Spleen (tissue), 11 donors: ENCODE data around the gene TTC16. TPM values are rescaled to one million over a fixed set of nuclear protein-coding genes. Genes with fewer than 3 reads are reported as not detected.

Experiments
- DNase-seq: peaks from one replicate; pipeline ENCODE4 v3.0.0-alpha.2; 2020
- H3K27ac ChIP-seq, 8 donors: fragments of 200-600 bp; sonication (generic) in 7 of 8; 1 replicate in 4 of 8; 2 replicates in 4 of 8; pipeline versions ENCODE4 v1.5.0 to v1.8.0; 2016 to 2021; ENCODE audit warnings: inconsistent platforms in 4 of 8, mild to moderate bottlenecking in 4 of 8, moderate library complexity in 1 of 8
- H3K27me3 ChIP-seq, 7 donors: fragments of 200-600 bp; sonication (generic) in 6 of 7; replicated peaks in 1 of 7; 1 replicate in 4 of 7; 2 replicates in 3 of 7; pipeline versions ENCODE4 v1.5.0 to v1.8.0; 2016 to 2021; ENCODE audit warnings: inconsistent platforms in 3 of 7, mild to moderate bottlenecking in 1 of 7
- H3K36me3 ChIP-seq, 6 donors: fragments of 200-600 bp; sonication (generic) in 5 of 6; 1 replicate in 4 of 6; 2 replicates in 2 of 6; pipeline versions ENCODE4 v1.5.0 to v1.8.0; 2016 to 2021; ENCODE audit warnings: inconsistent platforms in 2 of 6
- H3K4me1 ChIP-seq, 6 donors: fragments of 200-600 bp; sonication (generic) in 5 of 6; 1 replicate in 3 of 6; 2 replicates in 3 of 6; pipeline versions ENCODE4 v1.5.0 to v1.8.0; 2016 to 2021; ENCODE audit warnings: inconsistent platforms in 3 of 6
- H3K4me3 ChIP-seq, 8 donors: fragments of 200-600 bp; sonication (generic) in 7 of 8; 1 replicate in 4 of 8; 2 replicates in 4 of 8; pipeline versions ENCODE4 v1.5.0 to v1.8.0; 2016 to 2021; ENCODE audit warnings: inconsistent platforms in 4 of 8, mild to moderate bottlenecking in 4 of 8, moderate library complexity in 2 of 8
- H3K9me3 ChIP-seq, 8 donors: fragments of 200-600 bp; sonication (generic) in 7 of 8; 1 replicate in 4 of 8; 2 replicates in 4 of 8; pipeline versions ENCODE4 v1.5.0 to v1.8.0; 2016 to 2021; ENCODE audit warnings: inconsistent platforms in 4 of 8
- POLR2A ChIP-seq, 3 donors: fragments of 450-650 bp; IDR thresholded peaks; one replicate each; pipeline ENCODE4 v1.5.1; 2017; ENCODE audit warnings: antibody characterized with exemption in 3 of 3, mild to moderate bottlenecking in 1 of 3
- POLR2AphosphoS5 ChIP-seq, 3 donors: sonication (generic); formaldehyde crosslinking; IDR thresholded peaks; one replicate each; pipeline ENCODE4 v1.5.1; 2017; ENCODE audit warnings: antibody characterized with exemption in 3 of 3
- WGBS, 5 donors: extraction: QIAGEN DNeasy Blood & Tissue Kit in 3 of 5; methylation state at CpG; one replicate each; pipeline versions ENCODE4 v1.1.5 to v1.1.7; 2013 to 2018; 5-methylcytosine and 5-hydroxymethylcytosine counted together
- intact Hi-C: fragments of 100-400 bp; cut with DNase I; formaldehyde crosslinking; loops from one replicate; pipeline ENCODE4 v1.15.0; 2023; ENCODE audit warnings: low total_unique reads
- polyA plus RNA-seq, 3 donors: library from polyadenylated mRNA; stranded (reverse); fragments of 200-250 nt; gene quantifications; one replicate each; pipeline ENCODE4 v1.2.1, GENCODE V29; 2013
- total RNA-seq, 7 donors: library from RNA; depleted of rRNA in 3 of 7; stranded (reverse); fragments of >200 nt in 3 of 7; fragmentation: NEBNext Ultra II Directional in 4 of 7; extraction: Animal tissue kit (Norgen Biotek cat#: 25700) in 4 of 7; gene quantifications; one replicate each; pipeline versions ENCODE4 v1.1.0 to v1.2.1, GENCODE V29; 2016 to 2021
- TF ChIP-seq, protein P1 (sequence below), 11 experiments: fragments of 200-600 bp in 7 of 11; fragments of 450-650 bp in 4 of 11; sonication (generic) in 4 of 11; IDR thresholded peaks in 8 of 11; conservative IDR thresholded peaks in 3 of 11; 1 replicate in 7 of 11; 2 replicates in 4 of 11; pipeline versions ENCODE4 v1.4.0 to v1.8.0; 2016 to 2021; ENCODE audit warnings: antibody characterized with exemption in 11 of 11, inconsistent platforms in 4 of 11, mild to moderate bottlenecking in 1 of 11
- donor health status: healthy with polysubstance abuse.
- donor health status: DM: no; HTN: no; CAD: no; lungs with moderate emphysema.
- donor health status: DM: no; HTN: no; CAD: no.
- donor health status: Bipolar disorder and iron deficiency.
- donor health status: healthy.
- donor health status: DM: no; HTN: no; CAD: no.
- donor health status: DM: yes; HTN: yes; CAD: no.

The TTC16 gene
- total and polyA plus RNA-seq, 10 donors, result 0.12 to 3.1 (median 1.8) TPM

DNA sequence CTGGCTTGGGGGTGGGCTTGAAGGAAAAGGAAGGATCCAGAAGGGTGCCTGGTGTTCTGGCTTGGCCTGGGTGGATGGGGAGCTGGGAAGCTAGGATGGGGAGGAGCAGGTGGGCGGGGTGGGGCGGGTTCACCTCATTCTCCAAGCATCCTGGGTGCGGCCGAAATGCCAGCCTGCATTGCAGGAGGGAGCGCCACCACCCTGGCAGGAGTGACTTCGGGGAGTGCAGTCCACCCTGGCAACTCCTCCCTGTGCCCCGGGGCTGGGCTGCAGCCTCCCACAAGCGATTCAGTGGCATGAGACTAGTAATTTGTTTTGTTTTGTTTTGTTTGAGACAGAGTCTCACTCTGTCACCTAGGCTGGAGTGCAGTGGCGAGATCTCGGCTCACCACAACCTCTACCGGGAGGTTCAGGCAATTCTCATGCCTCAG is 5.5 kb downstream of the TTC16 start:
- intact Hi-C loops, result loop anchor here (10.0 kb wide), 1 partner anchor 217 kb away; no protein-coding TSS in a partner anchor

DNA sequence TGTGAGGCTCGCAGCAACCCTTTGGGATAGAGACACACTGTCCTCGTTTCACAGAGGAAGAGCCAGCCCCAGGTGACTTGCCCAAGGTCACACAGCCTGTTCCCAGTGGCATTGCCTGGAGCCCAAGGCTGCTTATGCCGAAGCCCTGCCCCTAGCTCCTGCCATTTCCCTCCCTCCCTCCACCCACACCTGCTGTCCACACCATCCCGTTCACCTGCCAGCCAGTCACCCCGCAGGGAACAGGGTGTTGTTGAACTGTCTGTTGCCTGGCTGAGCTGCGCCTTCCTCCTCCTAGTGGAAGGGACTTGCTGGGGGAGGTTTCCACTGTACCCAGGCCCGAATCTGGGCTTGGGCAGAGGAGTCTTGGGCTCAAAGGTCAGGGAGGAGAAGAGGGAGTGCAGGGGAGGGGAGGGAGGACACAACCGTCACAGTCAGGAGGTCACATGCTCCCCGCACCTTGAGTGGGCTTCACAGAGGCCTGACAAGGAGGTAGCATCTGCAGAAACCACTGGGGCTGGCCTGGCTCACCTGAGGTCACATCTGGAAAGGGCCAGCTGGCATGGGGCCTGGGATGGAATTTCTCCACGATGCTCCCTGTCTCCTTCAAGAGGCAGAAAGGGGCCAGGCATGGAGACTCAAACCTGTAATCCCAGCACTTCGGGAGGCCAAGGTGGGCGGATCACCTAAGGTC is 6.3 kb downstream of the TTC16 start:
- Histone ChIP-seq H3K27ac (peak overlapping the region in 1 of 8 donors; percentile 46), H3K4me3 (no peak overlapping the region), H3K36me3 (no peaks in the 10 kb centered on the region), H3K4me1 (peaks cover 0 to 28% (median 6%) of the 10 kb centered on the region in 6 donors), H3K9me3 (no peaks in the 10 kb centered on the region), H3K27me3 (peaks cover 0 to 2% (median 0%) of the 10 kb centered on the region in 7 donors)
- TF ChIP-seq POLR2AphosphoS5 (IDR thresholded peaks at IDR 0.05) (no peak), POLR2A (IDR thresholded peaks at IDR 0.05) (no peak)
- TF ChIP-seq, protein P1, sequence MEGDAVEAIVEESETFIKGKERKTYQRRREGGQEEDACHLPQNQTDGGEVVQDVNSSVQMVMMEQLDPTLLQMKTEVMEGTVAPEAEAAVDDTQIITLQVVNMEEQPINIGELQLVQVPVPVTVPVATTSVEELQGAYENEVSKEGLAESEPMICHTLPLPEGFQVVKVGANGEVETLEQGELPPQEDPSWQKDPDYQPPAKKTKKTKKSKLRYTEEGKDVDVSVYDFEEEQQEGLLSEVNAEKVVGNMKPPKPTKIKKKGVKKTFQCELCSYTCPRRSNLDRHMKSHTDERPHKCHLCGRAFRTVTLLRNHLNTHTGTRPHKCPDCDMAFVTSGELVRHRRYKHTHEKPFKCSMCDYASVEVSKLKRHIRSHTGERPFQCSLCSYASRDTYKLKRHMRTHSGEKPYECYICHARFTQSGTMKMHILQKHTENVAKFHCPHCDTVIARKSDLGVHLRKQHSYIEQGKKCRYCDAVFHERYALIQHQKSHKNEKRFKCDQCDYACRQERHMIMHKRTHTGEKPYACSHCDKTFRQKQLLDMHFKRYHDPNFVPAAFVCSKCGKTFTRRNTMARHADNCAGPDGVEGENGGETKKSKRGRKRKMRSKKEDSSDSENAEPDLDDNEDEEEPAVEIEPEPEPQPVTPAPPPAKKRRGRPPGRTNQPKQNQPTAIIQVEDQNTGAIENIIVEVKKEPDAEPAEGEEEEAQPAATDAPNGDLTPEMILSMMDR (IDR thresholded peaks at IDR 0.05 in 8 of 11, conservative IDR thresholded peaks at IDR 0.05 in 3 of 11), result no peak
- intact Hi-C loops, result loop anchor here (10.0 kb wide), 1 partner anchor 217 kb away; no protein-coding TSS in a partner anchor
- DNase-seq, result no peak
- 76 to 88% (median 84%) methylated on average over 12 of the region's 12 CpGs for WGBS, 5 donors

More for the DNA sequence above, 5.5 kb downstream of the TTC16 start:
- DNase-seq, result no peak
- H3K4me3 ChIP-seq, result peak overlapping the region in 1 of 8 donors; percentile 4
- H3K9me3 ChIP-seq, result no peaks in the 10 kb centered on the region
- no peaks in the 10 kb centered on the region for H3K36me3 ChIP-seq
- H3K4me1 ChIP-seq, result peaks cover 0 to 31% (median 8%) of the 10 kb centered on the region in 6 donors
- TF ChIP-seq, protein P1 (IDR thresholded peaks at IDR 0.05 in 8 of 11, conservative IDR thresholded peaks at IDR 0.05 in 3 of 11), result no peak
- TF ChIP-seq POLR2A (IDR thresholded peaks at IDR 0.05) (no peak), POLR2AphosphoS5 (IDR thresholded peaks at IDR 0.05) (no peak)
- H3K27ac ChIP-seq, result peak overlapping the region in 3 of 8 donors; percentile 6 to 69 (median 46)
- WGBS, 5 donors, result 64 to 79% (median 77%) methylated on average over 9 to 11 of the region's 11 CpGs
- peaks cover 0 to 2% (median 0%) of the 10 kb centered on the region in 7 donors for H3K27me3 ChIP-seq

DNA sequence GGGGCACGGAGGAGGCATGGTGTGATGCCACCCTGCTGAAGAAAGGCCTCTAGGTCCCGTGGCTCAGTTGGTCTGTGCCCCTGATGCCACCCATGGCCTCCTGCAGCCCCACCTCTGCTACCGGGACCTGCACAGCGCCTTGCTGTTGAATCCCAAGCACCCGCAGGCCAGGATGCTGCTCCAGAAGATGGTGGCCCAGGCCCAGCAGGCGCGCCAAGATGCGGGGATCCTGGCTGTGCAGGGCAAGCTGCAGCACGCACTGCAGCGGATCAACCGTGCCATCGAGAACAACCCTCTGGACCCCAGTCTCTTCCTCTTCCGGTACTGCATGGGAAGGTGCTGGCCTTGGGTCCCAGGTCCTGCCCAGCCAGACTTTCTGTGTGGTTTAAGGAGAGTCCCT is 7.1 kb downstream of the TTC16 start:
- TF ChIP-seq POLR2A (IDR thresholded peaks at IDR 0.05) (no peak), POLR2AphosphoS5 (IDR thresholded peaks at IDR 0.05) (no peak)
- TF ChIP-seq, protein P1 (IDR thresholded peaks at IDR 0.05 in 8 of 11, conservative IDR thresholded peaks at IDR 0.05 in 3 of 11), result no peak
- Histone ChIP-seq H3K4me3 (no peak overlapping the region), H3K36me3 (no peaks in the 10 kb centered on the region), H3K4me1 (peaks cover 0 to 28% (median 6%) of the 10 kb centered on the region in 6 donors), H3K27me3 (peaks cover 0 to 2% (median 0%) of the 10 kb centered on the region in 7 donors), H3K27ac (no peak overlapping the region), H3K9me3 (no peaks in the 10 kb centered on the region)
- intact Hi-C loops, result loop anchor here (10.0 kb wide), 1 partner anchor 218 kb away; no protein-coding TSS in a partner anchor
- DNase-seq, result no peak
- 89 to 96% (median 92%) methylated on average over 11 to 13 of the region's 13 CpGs for WGBS, 5 donors

DNA sequence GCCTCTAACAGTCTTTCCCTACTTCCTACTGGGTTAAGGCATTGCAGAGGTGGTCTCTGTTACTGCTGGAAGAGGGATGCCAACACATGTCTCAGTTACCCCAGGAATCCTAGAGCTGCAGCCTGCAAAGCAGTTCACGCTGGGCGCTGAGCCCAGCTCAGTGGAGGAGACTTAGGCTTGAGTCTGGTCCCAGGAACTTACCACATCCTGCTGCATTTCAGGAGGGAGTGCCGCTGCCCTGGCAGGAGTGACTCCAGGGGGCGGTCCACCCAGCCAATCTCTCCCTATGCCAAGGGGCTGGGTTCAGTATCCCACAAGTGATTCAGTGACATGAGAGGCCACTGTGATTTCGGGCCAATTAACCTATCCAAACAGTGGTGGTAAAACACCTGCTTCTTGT is 7.6 kb downstream of the TTC16 start:
- H3K27me3 ChIP-seq, result peaks cover 0 to 2% (median 0%) of the 10 kb centered on the region in 7 donors
- DNase-seq, result no peak
- H3K36me3 ChIP-seq, result no peaks in the 10 kb centered on the region
- peaks cover 0 to 28% (median 6%) of the 10 kb centered on the region in 6 donors for H3K4me1 ChIP-seq
- intact Hi-C loops, result loop anchor here (10.0 kb wide), 1 partner anchor 219 kb away; no protein-coding TSS in a partner anchor
- TF ChIP-seq POLR2A (IDR thresholded peaks at IDR 0.05) (no peak), POLR2AphosphoS5 (IDR thresholded peaks at IDR 0.05) (no peak)
- TF ChIP-seq, protein P1 (IDR thresholded peaks at IDR 0.05 in 8 of 11, conservative IDR thresholded peaks at IDR 0.05 in 3 of 11), result no peak
- no peak overlapping the region for H3K4me3 ChIP-seq
- no peaks in the 10 kb centered on the region for H3K9me3 ChIP-seq
- 74 to 86% (median 78%) methylated on average over 5 of the region's 5 CpGs for WGBS, 5 donors
- no peak overlapping the region for H3K27ac ChIP-seq
